ENCODE results near the gene IL11RA. TPM values are rescaled to one million over a fixed set of nuclear protein-coding genes. Genes with fewer than 3 reads are reported as not detected.

Gene IL11RA
- total RNA-seq, 1 donor from 2014 or later, result 25.7 TPM

DNA sequence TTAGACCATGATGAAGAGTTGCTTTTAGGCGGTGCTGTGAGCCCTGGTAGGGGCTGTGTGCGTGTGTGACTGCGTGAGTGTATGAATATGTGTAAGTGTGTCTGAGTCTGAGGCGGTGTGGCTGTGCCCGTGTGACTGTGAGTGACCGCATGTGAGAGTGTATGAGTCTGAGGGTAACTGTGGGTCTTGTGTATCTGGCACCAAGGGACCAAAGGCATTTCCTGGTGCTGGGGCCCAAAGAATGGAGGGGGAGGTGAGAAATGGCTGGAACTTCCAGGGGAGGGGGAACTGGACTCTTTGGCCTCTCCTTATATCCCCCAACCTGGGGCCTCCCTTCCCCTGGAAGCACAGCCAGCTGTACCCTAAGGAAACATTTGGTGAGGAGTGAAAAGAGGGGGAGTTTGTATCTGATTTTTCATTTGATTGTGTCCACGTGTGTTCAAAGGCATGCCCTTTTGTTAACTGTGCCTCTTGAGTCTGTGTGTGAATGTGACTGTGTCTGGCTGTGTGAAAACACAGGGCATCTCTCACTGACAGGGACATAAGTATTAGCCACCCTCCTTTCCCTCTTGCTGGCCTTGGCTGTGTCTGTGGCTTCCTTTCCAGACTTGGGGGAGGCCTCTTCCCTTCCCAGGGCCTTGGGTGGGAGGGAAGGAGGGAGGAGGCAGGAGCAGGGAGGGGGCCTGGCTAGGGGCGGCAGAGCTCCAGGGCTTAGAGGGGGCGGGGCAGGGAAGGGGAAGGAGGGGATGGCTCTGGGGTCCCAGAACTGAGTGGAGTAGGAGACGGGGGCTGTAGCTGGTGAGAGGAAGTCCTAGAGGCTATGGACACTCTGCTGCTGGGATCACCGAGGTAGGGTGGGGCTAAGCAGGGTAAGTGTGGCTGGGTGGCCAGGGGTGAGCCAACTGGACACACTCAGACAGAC lies 1.4 kb downstream of the IL11RA start:
- peak overlapping the region; percentile 72 for H3K27ac ChIP-seq
- H3K27me3 ChIP-seq (ENCODE audit: low read depth), result no peaks in the 10 kb centered on the region
- no peak for ATAC-seq
- TF ChIP-seq, protein P1, sequence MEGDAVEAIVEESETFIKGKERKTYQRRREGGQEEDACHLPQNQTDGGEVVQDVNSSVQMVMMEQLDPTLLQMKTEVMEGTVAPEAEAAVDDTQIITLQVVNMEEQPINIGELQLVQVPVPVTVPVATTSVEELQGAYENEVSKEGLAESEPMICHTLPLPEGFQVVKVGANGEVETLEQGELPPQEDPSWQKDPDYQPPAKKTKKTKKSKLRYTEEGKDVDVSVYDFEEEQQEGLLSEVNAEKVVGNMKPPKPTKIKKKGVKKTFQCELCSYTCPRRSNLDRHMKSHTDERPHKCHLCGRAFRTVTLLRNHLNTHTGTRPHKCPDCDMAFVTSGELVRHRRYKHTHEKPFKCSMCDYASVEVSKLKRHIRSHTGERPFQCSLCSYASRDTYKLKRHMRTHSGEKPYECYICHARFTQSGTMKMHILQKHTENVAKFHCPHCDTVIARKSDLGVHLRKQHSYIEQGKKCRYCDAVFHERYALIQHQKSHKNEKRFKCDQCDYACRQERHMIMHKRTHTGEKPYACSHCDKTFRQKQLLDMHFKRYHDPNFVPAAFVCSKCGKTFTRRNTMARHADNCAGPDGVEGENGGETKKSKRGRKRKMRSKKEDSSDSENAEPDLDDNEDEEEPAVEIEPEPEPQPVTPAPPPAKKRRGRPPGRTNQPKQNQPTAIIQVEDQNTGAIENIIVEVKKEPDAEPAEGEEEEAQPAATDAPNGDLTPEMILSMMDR (IDR thresholded peaks at IDR 0.05), result no peak
- H3K9me3 ChIP-seq, result no peaks in the 10 kb centered on the region
- intact Hi-C loops (cut with DNase I), result no loop called here
- H3K4me3 ChIP-seq, result no peak overlapping the region
- H3K36me3 ChIP-seq, result peaks cover 25% of the 10 kb centered on the region
- DNase-seq, result no peak
- peaks cover 45% of the 10 kb centered on the region for H3K4me1 ChIP-seq

DNA sequence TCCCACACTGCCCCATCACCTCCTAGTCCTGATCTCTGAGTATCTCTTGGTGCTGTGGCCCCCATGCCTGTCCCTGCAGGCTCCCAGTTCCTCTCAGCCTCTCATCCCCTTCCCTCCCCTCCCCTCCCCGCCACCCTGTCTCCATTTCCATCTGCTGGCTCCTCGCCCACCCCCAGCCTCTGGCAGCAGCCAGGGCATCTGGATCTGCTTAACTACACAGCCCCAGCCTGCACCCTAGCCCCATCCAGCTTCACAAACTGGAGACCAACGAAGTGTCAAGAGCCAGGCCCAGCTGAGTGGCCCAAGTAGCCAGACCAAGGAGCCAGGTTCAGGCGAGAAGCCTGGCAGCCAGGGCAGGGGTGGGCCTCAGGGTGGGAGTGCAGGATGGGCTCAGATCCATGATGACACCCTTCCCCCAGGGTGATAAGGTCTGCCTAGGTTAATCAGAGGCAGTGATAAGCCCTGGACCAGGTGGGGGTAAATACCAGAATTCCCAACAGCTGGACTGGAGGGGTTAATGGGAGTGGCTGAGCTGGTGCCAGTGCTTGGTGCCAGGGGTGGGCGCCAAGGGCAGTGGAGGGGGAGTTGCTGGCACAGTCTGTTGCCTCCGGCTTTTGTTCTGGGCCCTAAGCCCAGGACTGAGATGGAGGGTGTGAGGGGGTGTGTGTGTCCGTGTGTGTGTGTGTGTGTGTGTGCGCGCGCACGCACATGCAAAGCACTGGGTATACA lies 2.5 kb downstream of the IL11RA start:
- H3K9me3 ChIP-seq, result no peaks in the 10 kb centered on the region
- H3K4me1 ChIP-seq, result peaks cover 45% of the 10 kb centered on the region
- no peaks in the 10 kb centered on the region for H3K27me3 ChIP-seq (ENCODE audit: low read depth)
- no peak overlapping the region for H3K4me3 ChIP-seq
- peak overlapping the region; percentile 46 for H3K27ac ChIP-seq
- intact Hi-C loops (cut with DNase I), result no loop called here
- peaks cover 16% of the 10 kb centered on the region for H3K36me3 ChIP-seq
- TF ChIP-seq, protein P1 (IDR thresholded peaks at IDR 0.05), result no peak
- ATAC-seq (peak in 1 of 2 donors; percentile 28), DNase-seq (no peak)

DNA sequence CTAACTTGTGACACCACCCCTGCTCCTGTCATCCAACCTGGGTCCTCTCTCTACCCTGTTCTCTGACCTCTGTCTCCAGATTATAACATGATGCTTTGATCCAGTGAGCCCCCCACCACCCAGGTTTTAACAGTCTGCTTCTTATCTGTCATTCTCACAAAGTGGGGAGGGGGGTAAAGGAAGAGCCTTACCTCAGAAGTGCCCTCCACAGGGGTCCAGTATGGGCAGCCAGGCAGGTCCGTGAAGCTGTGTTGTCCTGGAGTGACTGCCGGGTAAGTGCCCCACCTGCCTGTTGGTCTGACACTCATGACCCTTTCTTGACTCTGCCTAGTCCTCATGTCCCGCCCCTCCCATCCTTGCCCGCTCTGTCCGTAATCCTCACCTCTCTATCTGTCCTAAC lies 3.4 kb downstream of the IL11RA start:
- intact Hi-C loops (cut with DNase I), result no loop called here
- no peak for DNase-seq
- no peaks in the 10 kb centered on the region for H3K27me3 ChIP-seq (ENCODE audit: low read depth)
- TF ChIP-seq, protein P1 (IDR thresholded peaks at IDR 0.05), result no peak
- H3K4me3 ChIP-seq, result no peak overlapping the region
- no peak for ATAC-seq
- peaks cover 45% of the 10 kb centered on the region for H3K4me1 ChIP-seq
- no peaks in the 10 kb centered on the region for H3K9me3 ChIP-seq
- H3K27ac ChIP-seq, result no peak overlapping the region
- H3K36me3 ChIP-seq, result peaks cover 16% of the 10 kb centered on the region

DNA sequence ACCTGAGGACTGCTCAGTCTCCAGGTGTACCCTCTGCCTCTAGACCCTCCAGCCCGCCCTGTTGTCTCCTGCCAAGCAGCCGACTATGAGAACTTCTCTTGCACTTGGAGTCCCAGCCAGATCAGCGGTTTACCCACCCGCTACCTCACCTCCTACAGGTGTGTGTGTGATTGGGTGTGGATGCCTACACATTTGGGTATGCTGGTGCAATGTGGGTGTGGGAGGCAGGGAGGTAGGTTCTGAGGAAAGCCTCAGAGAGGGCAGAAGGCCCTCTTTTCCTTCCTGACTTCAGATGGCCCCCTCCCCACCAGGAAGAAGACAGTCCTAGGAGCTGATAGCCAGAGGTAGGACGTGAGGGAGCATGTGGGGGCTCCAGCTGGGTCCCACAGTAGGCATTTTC lies 5.0 kb downstream of the IL11RA start:
- Histone ChIP-seq H3K9me3 (no peaks in the 10 kb centered on the region), H3K27ac (no peak overlapping the region), H3K4me1 (peaks cover 32% of the 10 kb centered on the region), H3K36me3 (peaks cover 18% of the 10 kb centered on the region), H3K27me3 (ENCODE audit: low read depth) (no peaks in the 10 kb centered on the region), H3K4me3 (no peak overlapping the region)
- TF ChIP-seq, protein P1 (IDR thresholded peaks at IDR 0.05), result no peak
- ATAC-seq, result no peak
- intact Hi-C loops (cut with DNase I), result no loop called here
- no peak for DNase-seq

DNA sequence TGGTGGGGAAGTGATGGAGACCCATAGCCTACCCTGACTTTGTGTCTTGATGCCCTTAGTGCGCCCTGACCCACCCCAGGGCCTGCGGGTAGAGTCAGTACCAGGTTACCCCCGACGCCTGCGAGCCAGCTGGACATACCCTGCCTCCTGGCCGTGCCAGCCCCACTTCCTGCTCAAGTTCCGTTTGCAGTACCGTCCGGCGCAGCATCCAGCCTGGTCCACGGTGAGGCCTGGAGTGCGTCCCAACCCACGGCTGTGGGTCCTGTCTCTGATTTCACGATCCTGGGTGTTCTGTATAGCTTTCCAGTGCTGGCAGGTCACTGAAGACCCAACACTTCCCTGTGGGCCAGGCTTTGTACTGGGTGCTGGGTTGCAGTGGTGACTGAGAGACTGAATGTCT lies 6.5 kb downstream of the IL11RA start:
- Histone ChIP-seq H3K27me3 (ENCODE audit: low read depth) (no peaks in the 10 kb centered on the region), H3K4me3 (no peak overlapping the region), H3K27ac (no peak overlapping the region), H3K4me1 (peaks cover 19% of the 10 kb centered on the region), H3K36me3 (peaks cover 23% of the 10 kb centered on the region), H3K9me3 (no peaks in the 10 kb centered on the region)
- no peak for ATAC-seq
- no peak for DNase-seq
- intact Hi-C loops (cut with DNase I), result no loop called here
- TF ChIP-seq, protein P1 (IDR thresholded peaks at IDR 0.05), result no peak

All from lower lobe of right lung (tissue), 2 donors.